ENCODE results near the gene SRP9.

SRP9 gene

DNA sequence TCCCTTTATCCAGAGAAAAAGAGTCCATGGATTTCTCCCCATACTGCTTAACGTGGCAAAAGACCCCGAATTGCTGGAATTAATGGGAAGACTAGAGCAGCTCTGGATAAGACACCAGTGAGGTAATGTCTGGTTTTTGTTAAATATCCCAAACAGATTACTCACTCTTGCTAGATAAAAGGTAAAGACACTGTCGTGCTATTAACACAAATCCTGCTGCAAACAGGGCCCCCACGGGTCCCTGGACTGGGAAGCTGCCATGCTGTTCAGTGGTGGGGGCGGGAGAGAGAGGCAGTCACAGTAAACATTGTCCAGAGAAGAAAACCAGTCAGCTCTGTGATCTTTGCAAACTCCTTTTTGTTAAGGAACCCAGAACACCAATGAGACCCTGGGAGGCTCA, 15.2 kb upstream of the SRP9 start:
- Histone ChIP-seq H2AFZ (ENCODE audit: low read depth, low read length) (peak overlapping the region; percentile 21), H3K4me3 (ENCODE audit: low read length) (no peak overlapping the region), H3K9me3 (ENCODE audit: low read length) (no peaks in the 10 kb centered on the region), H3K27me3 (ENCODE audit: insufficient read depth, low read length) (no peaks in the 10 kb centered on the region), H3K4me1 (ENCODE audit: insufficient read depth, low read length) (peaks cover 11% of the 10 kb centered on the region), H3K36me3 (ENCODE audit: insufficient read depth, low read length) (no peaks in the 10 kb centered on the region)

DNA sequence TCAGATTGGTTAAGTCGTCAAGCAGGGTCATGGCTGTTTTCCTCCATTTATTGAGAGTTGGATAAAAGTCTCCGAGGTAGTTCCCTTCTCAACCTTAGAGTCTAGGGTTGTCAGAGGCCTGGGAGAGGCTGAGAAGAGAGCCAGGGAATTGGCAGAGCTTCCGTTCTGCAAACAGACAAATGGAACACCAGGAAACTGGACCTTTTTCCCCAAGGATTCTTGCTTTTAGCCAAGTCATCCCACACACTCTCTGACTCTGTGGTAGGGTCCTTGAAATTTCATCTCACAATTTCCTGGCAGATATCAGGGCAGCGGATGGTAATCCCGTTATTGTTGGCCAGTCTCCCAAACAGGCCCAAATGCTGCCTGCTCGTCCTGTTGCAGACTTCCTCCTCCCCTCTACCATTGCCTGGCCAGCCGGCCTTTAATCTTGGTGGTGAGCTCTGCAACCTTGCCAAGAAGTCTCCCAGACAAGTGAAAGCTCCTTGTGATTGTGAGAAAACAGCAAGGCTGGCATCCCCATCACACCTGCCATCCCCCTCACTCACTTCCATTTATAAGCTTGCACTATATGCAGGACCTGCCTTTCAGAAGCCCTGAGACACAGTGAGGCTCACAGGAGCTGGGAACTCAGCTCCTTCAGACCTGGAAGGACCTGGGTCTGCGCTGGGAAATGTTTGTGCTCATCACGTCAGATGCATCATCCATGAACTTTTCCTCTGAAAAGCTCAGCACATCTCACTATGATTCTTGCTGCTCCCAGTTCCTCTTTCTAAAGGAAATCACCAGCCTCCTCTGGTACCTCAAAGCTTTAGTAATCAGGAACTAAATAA, 13.7 kb upstream of the SRP9 start:
- Histone ChIP-seq H3K36me3 (ENCODE audit: insufficient read depth, low read length) (no peaks in the 10 kb centered on the region), H3K4me1 (ENCODE audit: insufficient read depth, low read length) (peaks cover 13% of the 10 kb centered on the region)

DNA sequence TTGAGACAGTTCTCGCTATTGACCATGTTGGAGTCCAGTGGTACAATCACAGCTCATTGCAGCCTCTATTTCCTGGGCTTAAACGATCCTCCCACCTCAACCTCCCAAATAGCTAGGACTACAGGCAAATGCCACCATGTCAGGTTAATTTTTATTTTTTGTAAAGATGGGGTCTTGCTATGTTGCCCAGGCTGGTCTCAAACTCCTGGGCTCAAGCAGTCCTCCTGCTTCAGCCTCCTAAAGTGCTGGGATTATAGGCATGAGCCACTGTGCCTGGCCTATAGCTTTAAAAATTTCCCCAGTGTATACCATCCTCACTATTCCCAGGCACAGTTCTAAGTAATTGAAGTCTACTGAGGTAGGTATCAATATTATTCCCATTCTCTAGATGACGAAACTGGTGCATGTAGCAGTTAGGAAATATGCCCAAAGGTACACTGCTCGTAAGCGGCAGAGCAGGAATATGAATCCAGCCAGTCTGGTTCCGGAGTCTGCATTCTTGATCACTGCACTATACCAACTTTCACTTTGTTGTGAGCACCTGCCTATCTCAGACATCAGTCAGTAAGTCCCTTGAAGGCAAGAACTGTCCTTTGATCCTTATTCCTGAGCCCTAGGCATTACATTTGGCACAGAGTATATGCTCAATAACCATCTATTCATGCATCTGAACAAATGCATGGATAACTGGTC, 11.5 kb upstream of the SRP9 start:
- H3K4me1 ChIP-seq (ENCODE audit: insufficient read depth, low read length) = peaks cover 29% of the 10 kb centered on the region
- H3K27me3 ChIP-seq (ENCODE audit: insufficient read depth, low read length) = no peaks in the 10 kb centered on the region
- no peak overlapping the region for H3K4me3 ChIP-seq (ENCODE audit: low read length)
- H3K36me3 ChIP-seq (ENCODE audit: insufficient read depth, low read length) = no peaks in the 10 kb centered on the region
- no peak overlapping the region for H2AFZ ChIP-seq (ENCODE audit: low read depth, low read length)
- H3K9me3 ChIP-seq (ENCODE audit: low read length) = no peaks in the 10 kb centered on the region

More for the DNA sequence above, 13.7 kb upstream of the SRP9 start:
- Histone ChIP-seq H3K4me3 (ENCODE audit: low read length) (no peak overlapping the region), H3K9me3 (ENCODE audit: low read length) (no peaks in the 10 kb centered on the region), H3K27me3 (ENCODE audit: insufficient read depth, low read length) (no peaks in the 10 kb centered on the region), H2AFZ (ENCODE audit: low read depth, low read length) (no peak overlapping the region)

DNA sequence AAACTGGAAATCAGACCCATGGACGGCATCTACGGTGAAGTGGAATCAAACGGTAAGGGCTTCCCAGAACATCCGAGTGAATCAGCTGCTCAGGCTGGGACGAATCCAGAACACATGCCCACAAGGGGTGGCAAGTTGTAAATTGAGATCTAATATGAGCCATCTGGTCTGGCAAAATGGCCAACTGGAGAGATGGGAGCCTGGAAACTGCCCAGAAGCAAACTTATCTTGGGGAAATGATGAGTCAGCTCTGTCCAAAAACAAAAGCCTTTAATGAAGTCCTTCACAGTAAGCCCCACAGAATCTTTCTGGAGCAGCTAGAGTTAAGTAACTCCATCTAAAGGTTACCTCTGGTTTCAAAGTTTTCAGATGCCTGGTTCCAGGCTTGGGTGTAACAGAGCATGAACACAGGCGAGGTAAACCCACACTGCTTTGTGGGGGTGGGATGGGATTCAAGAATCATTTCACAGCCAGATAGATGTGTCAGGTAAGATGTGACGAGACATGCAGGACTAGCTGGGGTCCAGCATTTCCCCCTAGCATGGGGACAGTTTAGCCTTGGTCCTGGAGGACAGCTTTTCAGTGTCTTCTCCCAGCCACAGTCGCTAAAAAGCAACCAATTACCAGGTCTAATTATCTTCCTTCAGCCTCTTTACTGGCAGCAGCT, 10.5 kb upstream of the SRP9 start:
- H3K4me1 ChIP-seq (ENCODE audit: insufficient read depth, low read length) = peaks cover 34% of the 10 kb centered on the region
- H2AFZ ChIP-seq (ENCODE audit: low read depth, low read length) = no peak overlapping the region
- no peaks in the 10 kb centered on the region for H3K36me3 ChIP-seq (ENCODE audit: insufficient read depth, low read length)
- no peaks in the 10 kb centered on the region for H3K27me3 ChIP-seq (ENCODE audit: insufficient read depth, low read length)
- no peaks in the 10 kb centered on the region for H3K9me3 ChIP-seq (ENCODE audit: low read length)
- H3K4me3 ChIP-seq (ENCODE audit: low read length) = no peak overlapping the region

DNA sequence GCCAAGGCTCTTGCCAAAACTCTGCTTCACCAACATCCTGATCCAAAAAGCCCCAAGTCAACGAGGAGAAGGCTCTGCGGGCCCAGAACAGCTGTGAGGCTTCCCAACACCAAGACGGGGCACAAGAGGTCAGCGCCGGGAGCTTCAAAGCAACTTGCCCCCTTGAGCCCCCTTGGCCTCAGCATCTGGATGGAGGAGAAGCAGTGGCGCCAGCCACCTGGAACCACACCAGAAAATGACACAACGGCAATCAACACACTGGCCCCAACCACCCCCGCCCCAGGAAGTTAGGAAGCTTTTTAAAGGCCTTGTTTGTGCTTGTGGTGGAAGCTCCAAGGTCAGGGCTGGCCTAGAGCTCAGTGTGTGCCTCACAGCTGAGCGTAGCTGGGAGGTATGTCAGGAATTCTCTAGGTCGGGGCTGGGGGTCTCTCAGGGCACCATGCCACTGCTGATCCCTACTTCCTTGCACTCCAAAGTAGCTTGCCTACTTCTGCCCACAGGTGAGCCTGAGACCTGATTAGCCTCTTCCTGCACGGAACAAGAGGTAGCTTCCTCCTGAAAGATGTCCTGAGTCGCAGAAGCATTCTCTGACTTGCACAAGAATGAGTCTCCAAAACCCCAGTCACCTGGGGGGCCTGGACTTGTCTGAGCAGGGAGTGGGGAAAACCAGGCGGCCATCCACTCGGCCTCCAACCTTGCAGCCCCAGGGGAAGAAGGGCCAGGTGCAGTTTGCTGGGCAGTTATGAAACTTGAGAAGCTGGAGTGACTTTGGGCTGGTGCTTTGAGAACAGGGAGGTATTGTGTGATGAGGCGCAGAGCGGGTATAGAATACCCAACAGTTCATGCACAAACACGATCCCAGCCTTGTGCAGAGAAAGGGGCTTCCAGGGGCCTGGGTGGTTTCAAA, 9.7 kb upstream of the SRP9 start:
- no peak overlapping the region for H2AFZ ChIP-seq (ENCODE audit: low read depth, low read length)
- H3K4me1 ChIP-seq (ENCODE audit: insufficient read depth, low read length) = peaks cover 37% of the 10 kb centered on the region
- no peaks in the 10 kb centered on the region for H3K36me3 ChIP-seq (ENCODE audit: insufficient read depth, low read length)
- no peaks in the 10 kb centered on the region for H3K9me3 ChIP-seq (ENCODE audit: low read length)
- no peak overlapping the region for H3K4me3 ChIP-seq (ENCODE audit: low read length)
- H3K27me3 ChIP-seq (ENCODE audit: insufficient read depth, low read length) = no peaks in the 10 kb centered on the region

DNA sequence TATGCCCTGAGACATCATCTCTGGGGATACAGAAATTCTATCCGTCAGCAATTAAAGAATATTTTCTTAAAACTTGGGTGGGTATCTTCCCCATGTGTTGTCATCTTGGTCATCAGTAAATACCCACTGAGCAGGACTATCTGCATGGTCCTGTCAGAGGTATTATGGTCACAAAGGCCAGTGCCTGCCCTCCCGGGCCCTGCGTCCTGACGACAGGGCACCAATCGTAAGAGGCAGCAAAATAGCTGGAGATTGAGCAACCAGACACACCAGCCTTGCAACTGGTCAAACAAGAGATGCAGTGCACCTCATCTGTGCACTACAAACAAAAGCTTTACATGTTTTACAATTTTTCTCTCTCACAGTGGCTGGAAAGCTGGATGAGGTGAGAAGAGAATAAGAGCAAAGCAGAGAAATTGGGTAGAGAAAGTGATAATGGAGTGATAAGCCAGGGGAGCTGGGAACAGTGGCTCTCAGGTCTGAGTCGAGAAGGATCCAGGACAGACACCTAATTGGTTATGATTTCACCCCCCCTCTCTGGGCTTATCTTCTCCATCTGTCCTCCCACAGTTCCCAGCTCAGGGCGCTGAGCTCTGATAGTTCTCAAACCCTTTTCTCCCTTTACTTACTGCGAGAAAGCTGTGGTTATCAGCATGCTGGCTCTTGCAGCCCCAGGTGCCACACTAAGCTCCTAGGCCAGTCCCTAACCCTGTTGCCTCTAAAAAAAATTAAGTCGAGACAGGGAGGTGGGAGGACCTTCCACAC, 8.8 kb upstream of the SRP9 start:
- H3K36me3 ChIP-seq (ENCODE audit: insufficient read depth, low read length) = no peaks in the 10 kb centered on the region
- H3K27me3 ChIP-seq (ENCODE audit: insufficient read depth, low read length) = no peaks in the 10 kb centered on the region
- H3K9me3 ChIP-seq (ENCODE audit: low read length) = no peaks in the 10 kb centered on the region
- H3K4me1 ChIP-seq (ENCODE audit: insufficient read depth, low read length) = peaks cover 47% of the 10 kb centered on the region
- no peak overlapping the region for H3K4me3 ChIP-seq (ENCODE audit: low read length)
- no peak overlapping the region for H2AFZ ChIP-seq (ENCODE audit: low read depth, low read length)

DNA sequence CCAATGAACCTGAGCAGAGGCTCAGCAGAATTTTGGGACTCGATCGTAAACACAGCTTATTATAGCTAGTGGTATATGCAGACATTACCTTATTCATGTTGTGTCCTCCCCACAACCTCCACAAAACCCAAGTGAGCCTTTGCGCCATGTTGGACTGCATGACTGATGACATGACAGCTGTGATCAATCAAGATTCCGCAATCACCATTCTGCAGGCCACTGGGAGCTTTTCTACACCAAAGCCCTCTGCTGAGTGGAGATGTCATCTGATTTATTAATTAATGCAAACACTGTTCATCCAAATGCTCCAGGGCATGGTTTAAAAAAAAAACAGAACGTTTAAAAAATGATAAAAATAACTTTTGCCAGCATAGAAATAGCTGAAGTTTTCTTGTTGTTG, 7.9 kb upstream of the SRP9 start:
- Histone ChIP-seq H2AFZ (ENCODE audit: low read depth, low read length) (no peak overlapping the region), H3K36me3 (ENCODE audit: insufficient read depth, low read length) (no peaks in the 10 kb centered on the region), H3K9me3 (ENCODE audit: low read length) (no peaks in the 10 kb centered on the region), H3K4me1 (ENCODE audit: insufficient read depth, low read length) (peaks cover 55% of the 10 kb centered on the region), H3K4me3 (ENCODE audit: low read length) (no peak overlapping the region), H3K27me3 (ENCODE audit: insufficient read depth, low read length) (no peaks in the 10 kb centered on the region)

DNA sequence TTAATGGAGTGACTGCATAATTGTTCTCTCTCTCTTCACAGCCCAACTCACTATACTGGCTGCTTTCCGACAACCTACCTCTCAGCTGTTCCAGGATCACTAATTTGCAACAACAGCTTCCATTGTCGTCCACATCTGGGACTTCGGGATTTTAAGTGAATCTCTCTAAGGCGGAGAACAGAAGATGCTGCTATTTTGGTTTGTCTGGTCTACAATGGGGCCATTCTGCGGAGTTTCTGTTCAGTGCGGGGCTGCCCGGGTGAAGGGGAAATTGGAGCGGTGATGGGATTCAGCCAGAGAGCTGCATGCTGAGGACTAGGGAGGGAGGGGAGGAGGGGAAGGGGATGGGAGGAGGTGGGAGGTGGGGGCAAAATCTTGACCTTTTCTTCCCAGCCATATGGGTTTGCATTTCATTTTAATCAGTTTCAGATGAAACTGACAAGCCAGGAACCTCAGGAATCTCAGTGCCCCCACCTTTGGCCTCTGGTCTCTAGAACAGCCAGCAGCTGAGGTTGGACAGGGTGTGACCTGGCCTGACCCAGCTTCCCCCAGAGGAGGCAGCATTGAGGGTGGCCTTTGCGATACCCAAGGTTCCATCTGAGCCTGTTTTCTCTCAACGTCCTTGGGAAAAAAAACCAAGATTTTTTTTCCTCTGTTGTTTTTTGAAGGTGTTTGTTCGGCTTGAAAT, 6.9 kb upstream of the SRP9 start:
- Histone ChIP-seq H2AFZ (ENCODE audit: low read depth, low read length) (no peak overlapping the region), H3K36me3 (ENCODE audit: insufficient read depth, low read length) (no peaks in the 10 kb centered on the region), H3K9me3 (ENCODE audit: low read length) (no peaks in the 10 kb centered on the region), H3K27me3 (ENCODE audit: insufficient read depth, low read length) (no peaks in the 10 kb centered on the region), H3K4me1 (ENCODE audit: insufficient read depth, low read length) (peaks cover 61% of the 10 kb centered on the region), H3K4me3 (ENCODE audit: low read length) (peak overlapping the region; percentile 25)

DNA sequence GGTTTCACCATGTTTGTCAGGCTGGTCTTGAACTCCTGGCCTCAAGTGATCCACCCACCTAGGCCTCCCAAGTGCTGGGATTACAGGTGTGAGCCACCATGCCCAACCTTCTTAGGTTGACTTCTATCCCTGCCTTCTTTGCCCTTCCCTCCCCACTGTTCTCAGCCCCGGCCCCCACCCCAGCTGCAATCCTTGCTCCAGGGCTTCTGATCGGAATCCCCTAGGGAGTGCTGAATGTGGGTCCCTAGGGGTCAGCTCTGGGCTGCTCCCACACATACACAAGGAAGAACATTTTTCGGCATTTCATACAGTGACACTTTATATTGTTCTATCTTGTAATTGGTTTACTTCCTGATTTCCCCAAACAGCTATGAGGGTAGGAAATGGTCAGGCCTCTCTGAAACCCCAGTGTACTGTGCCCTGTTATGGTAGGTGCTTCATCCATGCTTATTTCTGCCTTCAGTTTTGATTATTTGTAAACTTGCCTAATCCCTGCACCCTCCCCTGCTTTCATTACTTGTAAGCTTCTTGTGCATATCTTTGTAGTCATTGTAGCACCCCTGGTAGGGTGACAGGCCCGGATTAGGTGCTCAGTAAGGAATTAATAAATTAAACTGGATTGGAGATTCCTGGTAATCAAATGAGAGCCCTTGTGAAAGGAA, 5.8 kb upstream of the SRP9 start:
- Histone ChIP-seq H2AFZ (ENCODE audit: low read depth, low read length) (peak overlapping the region; percentile 63), H3K4me1 (ENCODE audit: insufficient read depth, low read length) (peaks cover 64% of the 10 kb centered on the region), H3K9me3 (ENCODE audit: low read length) (no peaks in the 10 kb centered on the region), H3K4me3 (ENCODE audit: low read length) (no peak overlapping the region), H3K36me3 (ENCODE audit: insufficient read depth, low read length) (no peaks in the 10 kb centered on the region), H3K27me3 (ENCODE audit: insufficient read depth, low read length) (no peaks in the 10 kb centered on the region)

DNA sequence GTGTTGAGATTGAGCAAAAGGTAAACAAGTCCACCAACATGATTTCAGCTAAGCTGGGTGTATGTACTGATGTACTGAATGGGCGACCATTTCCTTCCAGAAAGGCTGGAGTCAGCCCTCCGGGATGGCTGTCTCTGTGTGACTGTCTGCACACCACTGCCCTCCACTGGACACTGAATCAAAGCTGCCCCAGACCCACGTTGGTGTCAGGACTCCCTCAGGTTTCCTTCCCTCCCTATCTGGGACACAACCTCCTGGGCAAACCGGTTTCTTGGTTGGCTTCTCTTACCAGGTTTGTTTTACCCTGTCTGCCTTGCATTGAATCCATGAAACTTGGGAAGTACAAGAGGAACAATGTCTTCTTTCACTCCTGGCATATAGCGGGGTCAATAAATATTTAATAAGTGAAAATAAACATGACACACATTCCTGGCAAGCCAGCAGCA, 5.3 kb upstream of the SRP9 start:
- Histone ChIP-seq H3K4me1 (ENCODE audit: insufficient read depth, low read length) (peaks cover 64% of the 10 kb centered on the region), H3K4me3 (ENCODE audit: low read length) (no peak overlapping the region), H3K27me3 (ENCODE audit: insufficient read depth, low read length) (no peaks in the 10 kb centered on the region), H2AFZ (ENCODE audit: low read depth, low read length) (peak overlapping the region; percentile 63), H3K9me3 (ENCODE audit: low read length) (no peaks in the 10 kb centered on the region), H3K36me3 (ENCODE audit: insufficient read depth, low read length) (no peaks in the 10 kb centered on the region)

DNA sequence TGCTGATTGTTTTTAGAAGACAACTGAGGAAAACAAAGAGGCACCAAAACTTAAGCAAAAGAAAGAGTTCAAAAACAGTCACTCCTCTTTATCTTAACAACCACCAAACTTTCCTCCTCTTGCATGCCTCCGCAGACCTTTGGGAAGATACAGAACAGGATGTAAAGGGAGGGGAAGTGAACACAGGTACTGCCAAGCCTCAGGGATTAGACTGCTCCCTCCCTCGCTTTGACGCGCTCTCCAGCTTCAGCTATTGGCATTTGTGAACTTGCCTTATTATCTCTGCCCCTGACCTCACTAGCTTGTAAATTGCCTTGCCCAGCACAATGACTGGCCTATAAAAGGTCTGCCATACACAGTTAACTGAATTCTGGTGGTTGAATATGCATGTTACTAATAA, 4.8 kb upstream of the SRP9 start:
- H3K4me3 ChIP-seq (ENCODE audit: low read length) = no peak overlapping the region
- no peaks in the 10 kb centered on the region for H3K27me3 ChIP-seq (ENCODE audit: insufficient read depth, low read length)
- H3K9me3 ChIP-seq (ENCODE audit: low read length) = no peaks in the 10 kb centered on the region
- H3K4me1 ChIP-seq (ENCODE audit: insufficient read depth, low read length) = peaks cover 61% of the 10 kb centered on the region
- H3K36me3 ChIP-seq (ENCODE audit: insufficient read depth, low read length) = no peaks in the 10 kb centered on the region
- no peak overlapping the region for H2AFZ ChIP-seq (ENCODE audit: low read depth, low read length)
